DMS 273 treated with DMSO at 0.1 percent for 48 hours (cell line): ENCODE measurements around the gene COMMD9.

Experiments
- DNase-seq: peaks from one replicate; lab custom pipeline; 2025; lab: John Stamatoyannopoulos, UW

COMMD9 gene

GRCh38 chr11:36222831-36223635 lies 66.2 kb downstream of the COMMD9 start:
- DNase-seq: no peak
